Transverse colon (tissue), 3 donors: ENCODE measurements around the gene BNIP5.

Source experiments
- CTCF ChIP-seq, 5 experiments: fragments of 200-600 bp in 3 of 5; fragments of 450-650 bp in 2 of 5; sonication (generic) in 3 of 5; IDR thresholded peaks; 1 replicate in 2 of 5; 2 replicates in 3 of 5; pipeline ENCODE4 v1.5.1; 2016 to 2017; ENCODE audit warnings: antibody characterized with exemption in 5 of 5, inconsistent platforms in 3 of 5, mild to moderate bottlenecking in 2 of 5, moderate library complexity in 1 of 5
- EP300 ChIP-seq: sonication (generic); formaldehyde crosslinking; IDR thresholded peaks from one replicate; pipeline ENCODE4 v1.6.1; 2017; ENCODE audit warnings: antibody characterized with exemption, low read depth
- POLR2A ChIP-seq: fragments of 450-650 bp; IDR thresholded peaks from one replicate; pipeline ENCODE4 v1.6.1; 2016; ENCODE audit warnings: antibody characterized with exemption, mild to moderate bottlenecking, moderate library complexity

GRCh38 chr6:36285187-36285671, 51.5 kb downstream of the BNIP5 start:
- TF ChIP-seq POLR2A, result no peak
- TF ChIP-seq EP300, result no peak
- no peak for TF ChIP-seq CTCF (IDR thresholded peaks at IDR 0.05)
